ENCODE measurements around the gene UBE2O.
"Not testable (repeated sequence)": the region's sequence is repeated elsewhere in the genome, so short reads cannot be mapped to it uniquely, and the experiment has no call there.

The UBE2O gene

DNA sequence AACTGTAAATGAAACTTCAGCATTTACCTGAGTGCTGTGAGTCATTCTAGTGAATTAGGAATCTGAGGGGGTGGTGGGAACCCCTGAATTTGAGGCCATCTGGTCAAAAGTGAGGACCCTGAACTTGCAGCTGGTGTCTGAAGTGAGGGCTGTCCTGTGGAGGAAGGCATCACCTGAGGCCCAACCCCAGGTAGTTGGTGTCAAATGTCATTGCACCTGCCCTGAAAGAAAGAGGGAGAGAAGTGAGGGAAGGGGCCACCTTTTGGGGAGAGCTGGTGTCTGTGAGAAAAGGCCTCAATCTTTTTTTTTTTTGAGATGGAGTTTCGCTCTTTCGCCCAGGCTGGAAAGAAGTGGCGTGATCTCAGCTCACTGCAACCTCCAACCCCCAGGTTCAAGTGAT is 86.7 kb downstream of the UBE2O start:
- no peak for FAIRE-seq

DNA sequence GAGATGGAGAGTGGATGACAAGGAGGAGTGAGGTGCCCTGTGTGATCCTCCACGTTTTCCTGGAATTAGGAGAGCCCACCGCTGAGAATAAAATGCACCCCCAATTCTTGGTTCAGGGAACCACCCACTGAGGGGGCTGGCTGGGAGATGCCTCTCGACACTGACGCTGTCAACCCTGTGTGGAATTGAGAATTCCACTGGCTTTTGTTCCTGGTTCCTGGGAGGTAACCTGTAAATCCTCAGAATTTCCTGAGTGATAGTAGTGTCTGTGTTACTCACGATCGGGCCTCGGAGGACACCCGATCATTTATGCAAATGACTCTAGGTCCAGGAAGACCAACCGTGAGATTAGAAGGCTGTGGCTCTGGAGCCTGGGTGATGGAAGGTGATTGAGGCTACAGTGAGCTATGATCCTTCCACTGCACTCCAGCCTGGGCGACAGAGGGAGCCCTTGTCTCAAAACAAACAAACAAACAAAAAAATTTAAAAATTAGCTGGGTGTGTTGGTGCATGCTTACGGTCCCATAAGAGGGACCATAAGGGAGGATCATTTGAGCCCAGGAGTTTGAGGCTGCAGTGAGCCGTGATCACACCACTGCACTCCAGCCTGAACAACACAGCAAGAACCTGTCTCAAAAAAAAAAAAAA is 87.6 kb downstream of the UBE2O start:
- FAIRE-seq: no peak

- no peak for FAIRE-seq
Measured at GRCh38 chr17:76363107-76363842, 89.7 kb downstream of the UBE2O start.

DNA sequence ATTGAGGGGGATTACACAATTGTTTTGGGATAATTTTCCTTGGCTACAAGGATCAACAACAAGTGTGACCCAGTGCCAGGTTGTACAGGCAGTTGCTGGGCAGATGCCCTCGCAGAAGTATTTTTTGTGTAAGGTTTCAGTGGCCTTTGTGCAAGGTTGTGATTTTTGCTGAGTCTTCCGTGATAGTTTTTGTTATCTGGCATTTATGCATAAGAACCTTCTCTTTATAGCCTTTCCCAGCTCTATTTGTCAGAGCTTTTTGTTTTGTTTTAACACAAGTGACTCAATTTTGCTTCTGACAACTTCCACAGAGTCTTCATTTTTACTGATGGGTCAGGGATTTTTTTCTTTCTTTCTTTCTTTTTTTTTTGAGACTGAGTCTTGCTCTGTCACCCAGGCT is 92.5 kb downstream of the UBE2O start:
- no peak for FAIRE-seq

GRCh38 chr17:76359776-76360175 is 93.2 kb downstream of the UBE2O start:
- FAIRE-seq: not testable (repeated sequence)

DNA sequence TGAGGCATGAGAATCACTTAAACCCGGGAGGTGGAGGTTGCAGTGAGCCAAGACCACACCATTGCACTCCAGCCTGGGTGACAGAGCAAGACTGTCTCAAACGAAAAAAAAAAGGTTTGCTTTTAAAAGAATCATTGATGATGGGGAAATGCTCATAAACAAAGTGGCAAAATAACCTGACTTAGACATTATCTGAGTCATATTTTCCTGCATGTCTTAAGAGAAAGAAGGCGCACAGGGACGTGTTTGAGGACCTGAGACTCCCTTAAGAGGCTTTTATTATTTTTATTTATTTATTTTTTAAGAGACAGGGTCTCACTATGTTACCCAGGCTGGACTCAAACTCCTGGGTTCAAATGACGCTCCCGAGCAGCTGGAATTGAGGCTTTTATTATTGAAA is 93.6 kb downstream of the UBE2O start:
- no peak for FAIRE-seq

DNA sequence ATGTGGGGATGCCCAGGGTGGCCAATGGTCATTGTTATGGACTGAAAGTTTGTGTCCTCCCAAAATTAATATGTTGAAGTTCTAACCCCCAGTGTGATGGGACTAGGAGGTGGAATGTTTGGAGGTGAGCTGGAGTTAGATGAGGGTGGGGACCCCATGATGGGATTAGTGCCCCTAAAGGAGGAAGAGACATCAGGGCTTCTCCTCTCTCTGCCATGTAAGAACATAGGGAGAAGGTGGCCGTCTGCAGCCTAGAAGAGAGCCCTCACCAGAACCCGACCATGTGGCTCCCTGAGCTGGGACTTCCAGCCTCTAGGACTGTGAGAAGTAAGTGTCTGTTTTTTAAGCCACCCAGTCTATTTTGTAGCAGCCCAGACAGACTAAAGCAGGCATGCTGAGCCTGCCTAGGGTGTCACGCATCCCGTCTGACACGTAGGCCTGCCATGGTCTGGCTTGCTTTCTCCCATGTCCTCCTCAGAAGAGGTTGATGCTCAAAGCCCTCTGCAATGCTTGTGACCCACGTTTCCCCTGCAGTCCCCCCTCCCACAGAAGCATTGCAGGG is 95.3 kb downstream of the UBE2O start:
- no peak for FAIRE-seq

DNA sequence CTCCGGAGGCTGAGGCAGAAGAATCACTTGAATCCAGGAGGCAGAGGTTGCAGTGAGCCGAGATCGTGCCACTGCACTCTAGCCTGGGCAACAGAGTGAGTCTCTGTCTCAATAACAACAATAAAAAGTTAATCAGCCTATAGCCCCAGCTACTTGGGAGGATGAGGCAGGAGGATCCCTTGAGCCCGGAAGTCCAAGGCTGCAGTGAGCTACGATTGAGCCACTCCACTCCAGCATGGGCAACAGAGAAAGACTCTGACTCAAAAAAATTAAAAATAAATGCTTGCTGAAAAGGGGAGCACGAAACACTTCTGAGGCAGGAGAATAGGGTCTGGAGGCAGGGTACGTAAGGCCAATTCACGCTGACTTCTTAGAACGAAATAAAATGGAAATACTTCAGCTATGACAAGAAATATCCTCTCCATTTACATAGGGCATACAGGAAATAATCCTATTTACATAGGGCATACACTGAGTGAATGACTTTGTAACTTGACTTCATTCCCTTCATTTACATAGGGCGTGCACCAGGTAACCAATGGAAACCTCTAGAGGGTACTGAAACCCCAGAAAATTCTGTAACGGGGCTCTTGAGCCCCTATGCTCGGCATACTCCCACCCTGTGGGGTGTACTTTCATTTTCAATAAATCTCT is 96.0 kb downstream of the UBE2O start:
- FAIRE-seq: no peak

DNA sequence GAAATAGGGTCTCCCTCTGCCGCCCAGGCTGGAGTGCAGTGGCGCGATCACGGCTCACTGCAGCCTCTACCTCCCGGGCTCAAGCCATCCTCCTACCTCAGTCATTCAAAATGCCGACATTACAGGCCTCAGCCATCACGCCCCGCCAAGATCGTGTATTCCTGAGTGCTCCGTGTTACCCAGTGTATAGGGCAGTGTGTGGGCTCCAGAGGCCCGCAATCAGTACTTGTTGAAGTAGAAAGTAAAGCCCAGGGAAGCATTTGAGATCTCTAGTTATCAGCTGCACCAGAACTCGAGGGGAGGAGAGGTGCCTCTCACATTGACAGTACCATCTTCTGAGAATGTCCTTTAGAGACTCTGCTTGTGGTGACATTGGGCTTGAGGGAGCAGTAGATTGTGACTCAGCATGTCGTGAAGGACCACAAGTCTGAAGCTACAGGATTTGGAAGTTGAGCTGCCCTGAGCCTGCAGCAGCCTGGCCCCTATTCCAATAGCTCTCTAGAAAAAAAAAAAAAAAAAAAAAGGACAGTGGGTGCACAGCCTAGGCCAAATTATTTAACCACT is 98.1 kb downstream of the UBE2O start:
- FAIRE-seq: no peak

DNA sequence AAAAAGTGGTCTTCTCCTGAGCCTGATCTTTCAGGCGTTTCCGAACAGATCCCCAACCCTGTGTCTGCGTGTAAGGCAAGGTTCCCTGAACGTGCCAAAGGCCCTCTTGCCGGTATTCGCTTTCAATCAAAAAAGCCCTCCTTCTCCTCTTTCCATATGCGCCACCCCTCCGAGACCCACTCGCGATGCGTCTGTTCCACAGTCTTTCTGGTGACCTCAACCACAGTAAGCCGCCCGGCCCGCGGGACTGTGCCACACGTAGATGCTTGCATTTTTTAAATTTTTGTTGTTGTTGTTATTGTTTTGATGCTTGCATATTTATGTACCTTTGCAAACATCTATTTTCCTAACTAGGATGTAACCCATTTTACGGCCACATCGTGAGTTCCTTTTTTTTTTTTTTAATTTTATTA is 98.6 kb downstream of the UBE2O start:
- no peak for FAIRE-seq

GRCh38 chr17:76353599-76354316 is 99.2 kb downstream of the UBE2O start, which contains the start of gene PRPSAP1:
Gene PRPSAP1, minus strand, starts transcription at chr17:76353916. Its CDS starts 213 bp downstream, at chr17:76353703.
- FAIRE-seq: no peak

DNA sequence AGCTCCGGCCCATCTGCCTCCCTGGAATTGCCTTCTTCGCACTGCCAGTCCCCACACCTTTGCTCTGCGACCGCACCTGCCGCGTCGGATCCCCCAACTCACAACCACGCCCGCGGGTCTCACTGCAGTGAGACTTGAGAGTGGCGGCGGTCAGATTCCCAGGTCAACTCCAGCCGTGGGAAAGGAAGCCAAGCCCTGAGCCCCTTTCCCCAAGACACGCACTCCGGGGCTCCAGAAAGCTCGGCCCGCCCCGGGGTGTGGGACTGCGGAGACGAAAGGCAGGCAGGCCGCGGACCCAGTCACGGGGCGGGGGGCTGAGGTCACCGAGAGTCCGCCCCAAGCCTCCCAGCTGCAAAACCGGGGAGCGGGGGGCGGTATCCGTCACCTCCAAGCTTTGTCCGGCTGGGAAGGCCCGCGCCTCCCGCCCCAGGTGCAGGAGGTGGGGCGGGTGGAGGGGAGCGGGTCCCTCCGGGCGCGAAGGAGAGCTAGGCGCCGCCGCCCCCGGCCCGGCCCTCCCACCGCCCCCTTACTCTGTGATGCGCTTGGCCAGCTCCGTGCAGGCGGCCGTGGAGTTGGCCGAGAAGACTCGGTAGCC is 99.9 kb downstream of the UBE2O start:
- FAIRE-seq: no peak

DNA sequence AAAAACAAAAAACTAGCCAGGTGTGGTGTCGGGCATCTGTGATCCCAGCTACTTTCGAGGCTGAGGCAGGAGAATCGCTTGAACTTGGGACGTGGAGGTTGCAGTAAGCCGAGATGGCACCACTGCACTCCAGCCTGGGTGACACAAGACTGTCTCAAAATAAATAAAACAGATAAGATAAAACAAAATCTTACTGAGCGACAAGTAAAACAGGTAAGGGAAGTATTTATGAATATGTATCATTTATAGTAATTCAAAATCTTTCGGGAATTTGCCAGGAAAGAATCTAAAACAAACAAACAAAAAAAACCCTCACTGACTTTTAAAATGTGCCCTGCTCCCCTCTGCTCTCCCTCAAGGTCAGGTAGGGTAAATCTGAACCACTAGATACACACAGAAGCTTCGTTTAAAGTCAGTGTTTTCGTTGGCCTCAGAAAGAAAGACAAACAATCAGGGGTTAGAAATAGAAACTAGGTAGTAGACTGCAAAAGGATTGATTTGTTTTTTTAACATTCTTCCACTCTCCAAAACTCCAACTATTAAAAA is 101.4 kb downstream of the UBE2O start:
- no peak for FAIRE-seq

- no peak for FAIRE-seq
Measured at GRCh38 chr17:76350463-76350862, 102.5 kb downstream of the UBE2O start.

DNA sequence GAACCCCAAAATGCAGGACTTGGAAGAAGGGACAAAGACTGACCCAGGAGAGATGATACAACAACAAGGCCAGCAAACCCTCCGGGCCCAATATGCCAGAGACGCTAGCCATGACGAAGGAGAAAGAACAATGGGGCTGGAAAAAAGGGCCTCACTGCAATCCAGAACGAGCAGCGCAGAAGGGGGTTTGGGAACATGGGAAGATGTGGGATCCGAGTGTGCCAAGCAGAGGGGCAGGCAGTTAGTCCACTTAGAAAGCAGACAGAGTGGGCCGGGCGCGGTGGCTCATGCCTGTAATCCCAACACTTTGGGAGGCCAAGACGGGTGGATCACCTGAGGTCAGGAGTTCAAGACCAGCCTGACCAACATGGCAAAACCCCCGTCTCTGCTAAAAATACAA is 106.0 kb downstream of the UBE2O start:
- FAIRE-seq: not testable (repeated sequence)

DNA sequence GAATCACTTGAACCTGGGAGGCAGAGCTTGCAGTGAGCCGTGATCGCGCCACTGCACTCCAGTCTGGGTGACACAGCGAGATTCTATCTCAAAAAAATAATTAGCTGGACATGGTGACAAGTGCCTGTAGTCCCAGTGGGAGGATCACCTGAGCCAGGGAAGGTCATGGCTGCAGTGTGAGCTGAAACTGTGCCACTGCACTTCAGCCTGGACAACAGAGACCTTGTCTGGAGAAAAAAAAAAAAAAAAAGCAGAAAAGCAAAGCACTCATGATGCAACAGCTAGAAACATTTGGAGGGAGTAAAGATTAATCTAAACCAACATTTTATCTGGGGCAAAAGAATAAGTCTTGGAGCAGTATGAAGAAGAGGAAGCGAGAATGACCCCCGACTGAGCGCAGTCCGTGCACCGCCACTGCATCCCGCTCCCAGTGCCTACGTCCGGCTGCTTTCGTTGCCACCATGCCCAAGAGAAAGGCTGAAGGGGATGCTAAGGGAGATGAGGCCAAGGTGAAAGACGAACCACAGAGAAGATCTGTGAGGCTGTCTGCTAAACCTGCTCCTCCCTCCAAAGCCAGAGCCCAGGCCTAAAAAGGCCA is 107.5 kb downstream of the UBE2O start:
- FAIRE-seq: no peak

DNA sequence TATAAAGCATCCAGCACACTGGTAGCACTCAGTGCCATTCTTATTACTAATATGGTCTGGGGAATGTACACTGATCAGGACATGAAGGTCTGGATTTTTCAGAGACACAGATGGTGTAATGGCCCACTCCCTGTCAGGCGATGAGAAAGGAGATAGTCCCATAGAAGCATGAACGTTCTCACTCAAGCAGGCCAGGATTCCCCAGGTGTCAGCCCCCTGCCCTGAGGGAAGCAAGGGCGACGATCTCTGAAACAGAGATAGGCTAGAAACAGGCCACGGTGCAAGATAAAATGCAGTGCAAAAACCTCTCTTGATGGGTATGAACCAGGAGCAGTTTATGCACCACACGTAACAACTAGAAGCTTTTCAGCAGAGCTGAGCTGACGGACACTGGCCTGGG is 109.8 kb downstream of the UBE2O start:
- no peak for FAIRE-seq

- FAIRE-seq: no peak
Measured at GRCh38 chr17:76341301-76341700, 111.7 kb downstream of the UBE2O start.

All from TTC549 (cell line).